ENCODE results near the gene MAP1S. TPM values are rescaled to one million over a fixed set of nuclear protein-coding genes. Genes with fewer than 3 reads are reported as not detected.
A peak's percentile ranks its signal among the peaks of the same experiment; 100 is the strongest.

Gene MAP1S
- total and polyA plus RNA-seq, 2 of the 13 experiments (the other 11 are each of a cell fraction or from before 2014, with no cell fraction given): 3.8 to 7.3 TPM

DNA sequence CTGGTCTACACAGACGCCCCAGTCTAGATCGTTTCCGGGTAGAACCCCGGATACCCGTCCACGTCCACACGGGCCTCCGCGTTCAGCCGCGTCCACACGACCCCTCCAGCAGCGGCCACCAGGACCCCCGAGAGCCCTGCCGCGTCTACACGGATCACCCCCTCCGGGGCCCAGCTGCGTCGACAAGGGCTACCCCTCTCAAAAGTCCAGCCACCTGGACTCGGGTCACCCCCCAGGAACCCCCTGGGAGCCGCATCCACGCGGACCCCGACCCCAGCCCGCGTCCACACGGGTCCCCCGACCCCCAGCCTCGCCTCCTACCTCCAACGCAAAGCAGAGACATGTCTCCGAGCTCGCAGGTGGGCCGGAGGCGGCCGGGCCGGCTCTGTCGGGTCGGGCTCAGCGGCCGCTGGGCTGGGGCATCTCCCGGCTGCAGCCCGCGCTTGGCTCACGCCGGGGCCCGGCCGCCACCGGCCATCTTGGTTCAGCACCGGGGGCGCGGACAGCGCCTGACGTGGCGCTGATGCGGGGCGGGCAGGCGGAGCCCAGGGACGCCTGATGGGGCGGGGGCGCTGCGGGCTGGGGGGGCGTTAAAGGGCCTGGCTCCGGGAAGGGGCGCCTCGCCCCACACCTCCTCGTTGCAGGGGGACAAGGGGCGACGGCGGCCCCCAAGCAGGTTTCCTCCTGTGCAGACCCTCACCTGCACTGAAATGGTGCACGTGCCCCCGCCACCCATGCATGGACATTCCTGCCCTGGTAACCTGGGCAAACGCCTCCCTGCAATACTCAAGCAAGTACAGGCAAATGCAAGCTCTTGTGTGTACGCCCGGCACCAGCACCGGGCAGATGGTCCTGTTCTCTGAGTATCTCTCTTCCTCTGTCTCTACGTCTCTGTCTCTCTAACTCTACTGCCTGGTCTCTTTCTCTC, 31.2 kb upstream of the MAP1S start, which contains the start of gene UNC13A (continued):
- TF ChIP-seq HNF1A (IDR thresholded peaks at IDR 0.05; ENCODE audit: low read depth): no peak
- TF ChIP-seq HNF1A (CRISPR knock-in tag; IDR thresholded peaks at IDR 0.05; ENCODE audit: borderline replicate concordance): no peak
- TF ChIP-seq GATAD2A (CRISPR knock-in tag; IDR thresholded peaks at IDR 0.05): no peak
- TF ChIP-seq PRPF4 (IDR thresholded peaks at IDR 0.05; ENCODE audit: low read depth, low read length, poor library complexity, severe bottlenecking): no peak
- TF ChIP-seq GTF3A (CRISPR knock-in tag; conservative IDR thresholded peaks at IDR 0.05): no peak
- TF ChIP-seq, protein P1, sequence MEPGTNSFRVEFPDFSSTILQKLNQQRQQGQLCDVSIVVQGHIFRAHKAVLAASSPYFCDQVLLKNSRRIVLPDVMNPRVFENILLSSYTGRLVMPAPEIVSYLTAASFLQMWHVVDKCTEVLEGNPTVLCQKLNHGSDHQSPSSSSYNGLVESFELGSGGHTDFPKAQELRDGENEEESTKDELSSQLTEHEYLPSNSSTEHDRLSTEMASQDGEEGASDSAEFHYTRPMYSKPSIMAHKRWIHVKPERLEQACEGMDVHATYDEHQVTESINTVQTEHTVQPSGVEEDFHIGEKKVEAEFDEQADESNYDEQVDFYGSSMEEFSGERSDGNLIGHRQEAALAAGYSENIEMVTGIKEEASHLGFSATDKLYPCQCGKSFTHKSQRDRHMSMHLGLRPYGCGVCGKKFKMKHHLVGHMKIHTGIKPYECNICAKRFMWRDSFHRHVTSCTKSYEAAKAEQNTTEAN (CRISPR knock-in tag; conservative IDR thresholded peaks at IDR 0.05): peak; percentile 68
- no peak for TF ChIP-seq SOX5 (CRISPR knock-in tag; IDR thresholded peaks at IDR 0.05; ENCODE audit: borderline replicate concordance)
- TF ChIP-seq ZNF552 (CRISPR knock-in tag; IDR thresholded peaks at IDR 0.05; ENCODE audit: borderline replicate concordance): no peak
- no peak; the same call in 1 of the 2 replicates for TF ChIP-seq JDP2 (CRISPR knock-in tag; IDR thresholded peaks at IDR 0.05; ENCODE audit: borderline replicate concordance)
- TF ChIP-seq MTA1 (CRISPR knock-in tag; IDR thresholded peaks at IDR 0.05; ENCODE audit: borderline replicate concordance): no peak
- no peak for TF ChIP-seq KDM3A (CRISPR knock-in tag; IDR thresholded peaks at IDR 0.05; ENCODE audit: low read depth)
- TF ChIP-seq, protein P2, sequence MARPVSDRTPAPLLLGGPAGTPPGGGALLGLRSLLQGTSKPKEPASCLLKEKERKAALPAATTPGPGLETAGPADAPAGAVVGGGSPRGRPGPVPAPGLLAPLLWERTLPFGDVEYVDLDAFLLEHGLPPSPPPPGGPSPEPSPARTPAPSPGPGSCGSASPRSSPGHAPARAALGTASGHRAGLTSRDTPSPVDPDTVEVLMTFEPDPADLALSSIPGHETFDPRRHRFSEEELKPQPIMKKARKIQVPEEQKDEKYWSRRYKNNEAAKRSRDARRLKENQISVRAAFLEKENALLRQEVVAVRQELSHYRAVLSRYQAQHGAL (CRISPR knock-in tag; IDR thresholded peaks at IDR 0.05; ENCODE audit: not compliant biosample characterization): no peak
- TF ChIP-seq RORA (CRISPR knock-in tag; IDR thresholded peaks at IDR 0.05): no peak
- TF ChIP-seq E2F1 (CRISPR knock-in tag; IDR thresholded peaks at IDR 0.05): no peak
- TF ChIP-seq KDM2A (CRISPR knock-in tag; IDR thresholded peaks at IDR 0.05; ENCODE audit: borderline replicate concordance, low read depth): peak; percentile 74; the same call in 1 of the 2 replicates
- no peak for TF ChIP-seq ZNF543 (CRISPR knock-in tag; IDR thresholded peaks at IDR 0.05)
- no peak for TF ChIP-seq ZNF484 (CRISPR knock-in tag; IDR thresholded peaks at IDR 0.05; ENCODE audit: borderline replicate concordance, low read depth)
- 0 out of 2 replicates have a peak, but pooled peaks have one; percentile 45 for TF ChIP-seq ZSCAN31 (CRISPR knock-in tag; IDR thresholded peaks at IDR 0.05; ENCODE audit: low read depth)
- TF ChIP-seq ZNF567 (CRISPR knock-in tag; IDR thresholded peaks at IDR 0.05; ENCODE audit: borderline replicate concordance): no peak
- no peak for TF ChIP-seq YEATS2 (CRISPR knock-in tag; IDR thresholded peaks at IDR 0.05; ENCODE audit: borderline replicate concordance)
